HEK293 (cell line): ENCODE results near the gene MAN2B1.

Source experiments
- CTCF ChIA-PET: fragments of 350-600 bp; formaldehyde crosslinking; extraction: SDS; loops from one replicate; lab custom pipeline; 2021; ENCODE audit warnings: antibody characterized with exemption; lab: Yijun Ruan, JAX
- POLR2A ChIA-PET: fragments of 300-600 bp; formaldehyde crosslinking; extraction: SDS; loops from one replicate; lab custom pipeline; 2020; ENCODE audit warnings: antibody characterized with exemption, inconsistent platforms; lab: Yijun Ruan, JAX
- H3K27ac ChIP-seq: fragments of 200-500 bp; sonication (Bioruptor generic); 2 replicates; pipeline ENCODE4 v1.5.1; 2014; ENCODE audit warnings: low read depth, low read length, control low read depth, inconsistent platforms; ENCODE audit errors: extremely low read depth
- H3K36me3 ChIP-seq, 2 experiments: fragments of 200-500 bp in 1 of 2; sonication (Bioruptor generic) in 1 of 2; 1 replicate in 1 of 2; 2 replicates in 1 of 2; pipeline ENCODE4 v1.5.1; 2014 to 2017; ENCODE audit warnings: inconsistent platforms in 2 of 2, low read length in 2 of 2; ENCODE audit not compliant: control insufficient read depth in 2 of 2, insufficient read depth in 1 of 2
- H3K4me1 ChIP-seq: fragments of 200-500 bp; sonication (Bioruptor generic); 2 replicates; pipeline ENCODE4 v1.5.1; 2014; ENCODE audit warnings: mild to moderate bottlenecking, low read length, inconsistent platforms; ENCODE audit not compliant: control insufficient read depth, insufficient read depth
- H3K4me3 ChIP-seq: 2 replicates; pipeline ENCODE4 v1.5.1; 2011; ENCODE audit warnings: low read depth, mild to moderate bottlenecking, control low read depth, low read length, moderate library complexity
- H3K9me3 ChIP-seq: fragments of 200-500 bp; sonication (Bioruptor generic); 2 replicates; pipeline ENCODE4 v1.5.1; 2014; ENCODE audit warnings: low read depth, low read length, inconsistent platforms; ENCODE audit not compliant: control insufficient read depth, insufficient read depth
- GLI2 ChIP-seq: fragments of 450-650 bp; formaldehyde crosslinking; IDR thresholded peaks from 2 replicates; pipeline ENCODE4; 2017; ENCODE audit warnings: missing biosample characterization, missing genetic modification characterization, low read depth, borderline replicate concordance
- HOXD13 ChIP-seq: sonication (generic); formaldehyde crosslinking; IDR thresholded peaks from 2 replicates; pipeline ENCODE4 v1.8.0; 2022; ENCODE audit warnings: missing genetic modification reagents, borderline replicate concordance
- IKZF3 ChIP-seq: fragments of 450-650 bp; IDR thresholded peaks from 2 replicates; pipeline ENCODE4 v1.5.0; 2018; ENCODE audit warnings: missing biosample characterization, mild to moderate bottlenecking, missing genetic modification characterization, moderate library complexity
- KLF8 ChIP-seq: fragments of 450-650 bp; formaldehyde crosslinking; IDR thresholded peaks from 2 replicates; pipeline ENCODE4 v1.5.1; 2016; ENCODE audit warnings: missing biosample characterization, missing genetic modification characterization
- KLF9 ChIP-seq: fragments of 450-650 bp; formaldehyde crosslinking; IDR thresholded peaks from 2 replicates; pipeline ENCODE4 v1.5.1; 2016; ENCODE audit warnings: missing biosample characterization, missing genetic modification characterization, low read depth
- REPIN1 ChIP-seq: fragments of 450-650 bp; formaldehyde crosslinking; IDR thresholded peaks from 2 replicates; pipeline ENCODE4 v1.5.1; 2017; ENCODE audit warnings: missing biosample characterization, missing genetic modification characterization, low read depth
- SP2 ChIP-seq: fragments of 450-650 bp; formaldehyde crosslinking; IDR thresholded peaks from 2 replicates; pipeline ENCODE4 v1.5.1; 2016; ENCODE audit warnings: missing biosample characterization, missing genetic modification characterization
- SP3 ChIP-seq: fragments of 450-650 bp; formaldehyde crosslinking; IDR thresholded peaks from 2 replicates; pipeline ENCODE4 v1.5.1; 2016; ENCODE audit warnings: missing biosample characterization, missing genetic modification characterization
- ZNF146 ChIP-seq: fragments of 450-650 bp; formaldehyde crosslinking; IDR thresholded peaks from 2 replicates; pipeline ENCODE4 v1.5.1; 2016; ENCODE audit warnings: missing biosample characterization, missing genetic modification characterization
- ZNF16 ChIP-seq: fragments of 450-650 bp; formaldehyde crosslinking; IDR thresholded peaks from 2 replicates; pipeline ENCODE4 v1.5.1; 2016; ENCODE audit warnings: low read depth, missing biosample characterization, missing genetic modification characterization
- ZNF274 ChIP-seq, 2 experiments: fragments of 200-500 bp in 1 of 2; fragments of 450-650 bp in 1 of 2; sonication (Bioruptor generic) in 1 of 2; formaldehyde crosslinking in 1 of 2; IDR thresholded peaks; 2 replicates each; pipeline versions ENCODE4 v1.5.1 to v1.6.1; 2014 to 2016; ENCODE audit warnings: borderline replicate concordance in 1 of 2, inconsistent platforms in 1 of 2, low read length in 1 of 2, missing biosample characterization in 1 of 2, missing genetic modification characterization in 1 of 2
- ZNF585B ChIP-seq: fragments of 450-650 bp; formaldehyde crosslinking; IDR thresholded peaks from 2 replicates; pipeline ENCODE4 v1.5.1; 2016; ENCODE audit warnings: missing biosample characterization, missing genetic modification characterization
- ZNF626 ChIP-seq: fragments of 450-650 bp; sonication (Bioruptor Pico); formaldehyde crosslinking; IDR thresholded peaks from 2 replicates; pipeline ENCODE4 v1.5.1; 2018; ENCODE audit warnings: missing biosample characterization, missing genetic modification characterization, inconsistent platforms
- ZNF843 ChIP-seq: fragments of 450-650 bp; formaldehyde crosslinking; IDR thresholded peaks from 2 replicates; pipeline ENCODE4 v1.5.1; 2016; ENCODE audit warnings: missing biosample characterization, missing genetic modification characterization
- TF ChIP-seq, protein P1 (sequence below): fragments of 450-650 bp; formaldehyde crosslinking; IDR thresholded peaks from 2 replicates; pipeline ENCODE4 v1.5.0; 2017; ENCODE audit warnings: missing biosample characterization, missing genetic modification characterization, borderline replicate concordance
- TF ChIP-seq, protein P2 (sequence below): fragments of 450-650 bp; formaldehyde crosslinking; IDR thresholded peaks from 2 replicates; pipeline ENCODE4 v1.5.1; 2016; ENCODE audit warnings: missing biosample characterization, missing genetic modification characterization
- TF ChIP-seq, protein P3 (sequence below): fragments of 450-650 bp; formaldehyde crosslinking; IDR thresholded peaks from 2 replicates; pipeline ENCODE4 v1.5.1; 2016; ENCODE audit warnings: missing biosample characterization, missing genetic modification characterization
- TF ChIP-seq, protein P4 (sequence below): fragments of 450-650 bp; formaldehyde crosslinking; IDR thresholded peaks from 2 replicates; pipeline ENCODE4 v1.5.1; 2017; ENCODE audit warnings: missing biosample characterization, mild to moderate bottlenecking, missing genetic modification characterization, moderate library complexity
- TF ChIP-seq, protein P5 (sequence below): fragments of 450-650 bp; formaldehyde crosslinking; IDR thresholded peaks from 2 replicates; pipeline ENCODE4 v1.5.1; 2017; ENCODE audit warnings: missing biosample characterization, missing genetic modification characterization

Gene MAN2B1

DNA sequence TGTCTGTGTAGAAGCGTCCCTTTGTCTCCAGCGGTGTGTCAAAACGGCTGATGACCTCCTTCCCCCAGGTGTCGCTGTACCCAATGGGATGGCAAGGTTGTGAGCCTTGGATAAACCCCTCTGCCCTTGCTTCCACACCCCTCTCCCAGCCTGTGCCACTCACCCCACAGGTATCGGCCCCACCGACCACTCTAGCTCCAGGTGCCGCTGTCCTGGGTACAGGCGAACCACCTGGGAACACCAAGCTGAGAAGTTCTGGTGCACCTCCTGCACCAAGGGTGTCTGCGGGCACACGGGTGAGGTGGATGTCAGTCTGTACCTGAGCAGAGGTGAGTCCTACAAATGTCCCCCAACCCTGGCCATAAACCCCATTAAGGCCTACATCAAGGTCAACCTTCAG, 16.6 kb downstream of the MAN2B1 start:
- no peak for TF ChIP-seq REPIN1
- ChIA-PET POLR2A (interaction anchor here (0.6 to 1.1 kb wide), 3 partner anchors 10 to 155 kb away, joined by 3 to 8 read pairs (median 3); partner anchors contain the start of genes ZNF490 and ZNF791), CTCF (no interaction called here)
- Histone ChIP-seq H3K4me3 (no peak overlapping the region), H3K4me1 (no peaks in the 10 kb centered on the region), H3K36me3 (peaks cover 0 to 17% of the 10 kb centered on the region in 2 experiments; a peak in 2 of 3 replicates), H3K9me3 (no peaks in the 10 kb centered on the region), H3K27ac (no peak overlapping the region)

DNA sequence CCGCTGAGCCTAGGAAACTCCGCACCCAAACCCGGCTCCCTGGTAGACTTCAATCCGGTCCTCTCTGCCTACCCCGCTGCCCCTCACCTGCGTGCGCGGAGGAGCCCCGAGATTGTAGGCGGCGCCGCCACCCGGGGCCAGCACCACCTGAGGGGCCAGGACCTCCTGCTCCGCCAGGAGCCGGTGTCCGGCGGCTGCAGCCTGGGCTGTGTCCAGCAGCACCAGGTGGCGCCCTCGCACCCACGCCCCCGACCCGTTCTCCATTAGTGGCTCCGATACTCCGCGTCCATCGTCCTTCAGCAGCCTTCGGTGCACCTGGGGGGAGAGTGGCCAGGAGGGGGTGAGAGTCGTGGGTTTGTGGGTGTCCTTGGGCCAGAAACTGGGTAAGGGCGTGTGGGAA, 18.5 kb downstream of the MAN2B1 start:
- peaks cover 0 to 14% of the 10 kb centered on the region in 2 experiments; a peak in 1 of 3 replicates for H3K36me3 ChIP-seq
- TF ChIP-seq ZNF843 (tag by site-specific recombination) (no peak), GLI2 (no peak), IKZF3 (tag by site-specific recombination) (no peak), ZNF585B (tag by site-specific recombination) (no peak), HOXD13 (no peak), ZNF626 (tag by site-specific recombination) (no peak), ZNF16 (tag by site-specific recombination) (no peak), SP3 (tag by site-specific recombination) (no peak)
- TF ChIP-seq, protein P1, sequence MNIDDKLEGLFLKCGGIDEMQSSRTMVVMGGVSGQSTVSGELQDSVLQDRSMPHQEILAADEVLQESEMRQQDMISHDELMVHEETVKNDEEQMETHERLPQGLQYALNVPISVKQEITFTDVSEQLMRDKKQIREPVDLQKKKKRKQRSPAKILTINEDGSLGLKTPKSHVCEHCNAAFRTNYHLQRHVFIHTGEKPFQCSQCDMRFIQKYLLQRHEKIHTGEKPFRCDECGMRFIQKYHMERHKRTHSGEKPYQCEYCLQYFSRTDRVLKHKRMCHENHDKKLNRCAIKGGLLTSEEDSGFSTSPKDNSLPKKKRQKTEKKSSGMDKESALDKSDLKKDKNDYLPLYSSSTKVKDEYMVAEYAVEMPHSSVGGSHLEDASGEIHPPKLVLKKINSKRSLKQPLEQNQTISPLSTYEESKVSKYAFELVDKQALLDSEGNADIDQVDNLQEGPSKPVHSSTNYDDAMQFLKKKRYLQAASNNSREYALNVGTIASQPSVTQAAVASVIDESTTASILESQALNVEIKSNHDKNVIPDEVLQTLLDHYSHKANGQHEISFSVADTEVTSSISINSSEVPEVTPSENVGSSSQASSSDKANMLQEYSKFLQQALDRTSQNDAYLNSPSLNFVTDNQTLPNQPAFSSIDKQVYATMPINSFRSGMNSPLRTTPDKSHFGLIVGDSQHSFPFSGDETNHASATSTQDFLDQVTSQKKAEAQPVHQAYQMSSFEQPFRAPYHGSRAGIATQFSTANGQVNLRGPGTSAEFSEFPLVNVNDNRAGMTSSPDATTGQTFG: no peak
- TF ChIP-seq, protein P2, sequence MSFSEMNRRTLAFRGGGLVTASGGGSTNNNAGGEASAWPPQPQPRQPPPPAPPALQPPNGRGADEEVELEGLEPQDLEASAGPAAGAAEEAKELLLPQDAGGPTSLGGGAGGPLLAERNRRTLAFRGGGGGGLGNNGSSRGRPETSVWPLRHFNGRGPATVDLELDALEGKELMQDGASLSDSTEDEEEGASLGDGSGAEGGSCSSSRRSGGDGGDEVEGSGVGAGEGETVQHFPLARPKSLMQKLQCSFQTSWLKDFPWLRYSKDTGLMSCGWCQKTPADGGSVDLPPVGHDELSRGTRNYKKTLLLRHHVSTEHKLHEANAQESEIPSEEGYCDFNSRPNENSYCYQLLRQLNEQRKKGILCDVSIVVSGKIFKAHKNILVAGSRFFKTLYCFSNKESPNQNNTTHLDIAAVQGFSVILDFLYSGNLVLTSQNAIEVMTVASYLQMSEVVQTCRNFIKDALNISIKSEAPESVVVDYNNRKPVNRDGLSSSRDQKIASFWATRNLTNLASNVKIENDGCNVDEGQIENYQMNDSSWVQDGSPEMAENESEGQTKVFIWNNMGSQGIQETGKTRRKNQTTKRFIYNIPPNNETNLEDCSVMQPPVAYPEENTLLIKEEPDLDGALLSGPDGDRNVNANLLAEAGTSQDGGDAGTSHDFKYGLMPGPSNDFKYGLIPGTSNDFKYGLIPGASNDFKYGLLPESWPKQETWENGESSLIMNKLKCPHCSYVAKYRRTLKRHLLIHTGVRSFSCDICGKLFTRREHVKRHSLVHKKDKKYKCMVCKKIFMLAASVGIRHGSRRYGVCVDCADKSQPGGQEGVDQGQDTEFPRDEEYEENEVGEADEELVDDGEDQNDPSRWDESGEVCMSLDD (tag by site-specific recombination): no peak
- TF ChIP-seq, all 188 proteins: peak for 0
- no peaks in the 10 kb centered on the region for H3K4me1 ChIP-seq
- no peaks in the 10 kb centered on the region for H3K9me3 ChIP-seq
- no peak overlapping the region for H3K27ac ChIP-seq
- H3K4me3 ChIP-seq: no peak overlapping the region
- CTCF ChIA-PET: no interaction called here
- POLR2A ChIA-PET: interaction anchor here (0.6 to 1.4 kb wide), 2 partner anchors 11 to 79 kb away, joined by 3 to 4 read pairs; no protein-coding TSS in a partner anchor

DNA sequence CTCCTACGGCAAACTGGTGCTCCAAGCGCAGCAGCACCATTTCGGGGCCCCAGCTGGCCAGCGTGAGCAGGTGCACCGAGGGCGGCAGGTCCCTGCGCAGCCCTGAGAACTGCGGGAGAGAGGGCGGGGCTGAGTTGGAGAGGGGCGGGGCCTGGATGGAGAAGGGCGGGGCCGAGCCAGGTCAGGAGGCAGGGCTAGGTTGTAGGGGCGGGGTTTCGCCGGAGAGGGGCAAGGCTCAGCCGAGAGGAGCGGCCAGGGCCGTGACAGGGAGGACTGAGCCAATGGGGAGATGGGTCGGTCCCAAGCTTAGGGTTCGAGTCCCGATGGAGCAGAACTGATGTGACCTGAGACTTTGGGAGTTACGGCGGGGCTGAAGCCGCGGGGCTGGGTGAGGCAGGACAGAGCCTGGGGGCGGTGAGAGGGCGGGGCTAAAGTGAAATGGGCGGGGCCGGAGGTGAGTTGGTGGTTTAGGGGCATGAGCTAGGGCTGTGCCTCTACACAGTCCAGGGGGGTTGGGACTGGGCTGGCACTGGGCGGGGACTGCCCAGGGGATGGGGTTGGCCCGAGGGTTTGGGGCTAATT, 19.0 kb downstream of the MAN2B1 start:
- H3K9me3 ChIP-seq: no peaks in the 10 kb centered on the region
- H3K36me3 ChIP-seq: peaks cover 0 to 14% of the 10 kb centered on the region in 2 experiments; a peak in 1 of 3 replicates
- H3K4me1 ChIP-seq: no peaks in the 10 kb centered on the region
- no peak overlapping the region for H3K27ac ChIP-seq
- ChIA-PET CTCF (no interaction called here), POLR2A (interaction anchor here (0.6 to 1.4 kb wide), 2 partner anchors 11 to 79 kb away, joined by 3 to 4 read pairs; no protein-coding TSS in a partner anchor)
- TF ChIP-seq ZNF146 (tag by site-specific recombination) (no peak), ZNF274 (IDR thresholded peaks at IDR 0.05; ENCODE audit: low read length) (no peak), ZNF274 (tag by site-specific recombination; IDR thresholded peaks at IDR 0.05; ENCODE audit: borderline replicate concordance) (no peak), SP3 (tag by site-specific recombination) (peak; percentile 34; the same call in 1 of the 2 replicates), ZNF585B (tag by site-specific recombination) (no peak), KLF9 (tag by site-specific recombination) (0 out of 2 replicates have a peak, but pooled peaks have one; percentile 41), KLF8 (peak; percentile 60; the same call in 1 of the 2 replicates), SP2 (tag by site-specific recombination) (peak; percentile 39; the same call in 1 of the 2 replicates)
- TF ChIP-seq, protein P3, sequence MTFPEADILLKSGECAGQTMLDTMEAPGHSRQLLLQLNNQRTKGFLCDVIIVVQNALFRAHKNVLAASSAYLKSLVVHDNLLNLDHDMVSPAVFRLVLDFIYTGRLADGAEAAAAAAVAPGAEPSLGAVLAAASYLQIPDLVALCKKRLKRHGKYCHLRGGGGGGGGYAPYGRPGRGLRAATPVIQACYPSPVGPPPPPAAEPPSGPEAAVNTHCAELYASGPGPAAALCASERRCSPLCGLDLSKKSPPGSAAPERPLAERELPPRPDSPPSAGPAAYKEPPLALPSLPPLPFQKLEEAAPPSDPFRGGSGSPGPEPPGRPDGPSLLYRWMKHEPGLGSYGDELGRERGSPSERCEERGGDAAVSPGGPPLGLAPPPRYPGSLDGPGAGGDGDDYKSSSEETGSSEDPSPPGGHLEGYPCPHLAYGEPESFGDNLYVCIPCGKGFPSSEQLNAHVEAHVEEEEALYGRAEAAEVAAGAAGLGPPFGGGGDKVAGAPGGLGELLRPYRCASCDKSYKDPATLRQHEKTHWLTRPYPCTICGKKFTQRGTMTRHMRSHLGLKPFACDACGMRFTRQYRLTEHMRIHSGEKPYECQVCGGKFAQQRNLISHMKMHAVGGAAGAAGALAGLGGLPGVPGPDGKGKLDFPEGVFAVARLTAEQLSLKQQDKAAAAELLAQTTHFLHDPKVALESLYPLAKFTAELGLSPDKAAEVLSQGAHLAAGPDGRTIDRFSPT (tag by site-specific recombination): no peak
- TF ChIP-seq, protein P4, sequence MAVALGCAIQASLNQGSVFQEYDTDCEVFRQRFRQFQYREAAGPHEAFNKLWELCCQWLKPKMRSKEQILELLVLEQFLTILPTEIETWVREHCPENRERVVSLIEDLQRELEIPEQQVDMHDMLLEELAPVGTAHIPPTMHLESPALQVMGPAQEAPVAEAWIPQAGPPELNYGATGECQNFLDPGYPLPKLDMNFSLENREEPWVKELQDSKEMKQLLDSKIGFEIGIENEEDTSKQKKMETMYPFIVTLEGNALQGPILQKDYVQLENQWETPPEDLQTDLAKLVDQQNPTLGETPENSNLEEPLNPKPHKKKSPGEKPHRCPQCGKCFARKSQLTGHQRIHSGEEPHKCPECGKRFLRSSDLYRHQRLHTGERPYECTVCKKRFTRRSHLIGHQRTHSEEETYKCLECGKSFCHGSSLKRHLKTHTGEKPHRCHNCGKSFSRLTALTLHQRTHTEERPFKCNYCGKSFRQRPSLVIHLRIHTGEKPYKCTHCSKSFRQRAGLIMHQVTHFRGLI: peak; percentile 57; the same call in 1 of the 2 replicates
- TF ChIP-seq, protein P5, sequence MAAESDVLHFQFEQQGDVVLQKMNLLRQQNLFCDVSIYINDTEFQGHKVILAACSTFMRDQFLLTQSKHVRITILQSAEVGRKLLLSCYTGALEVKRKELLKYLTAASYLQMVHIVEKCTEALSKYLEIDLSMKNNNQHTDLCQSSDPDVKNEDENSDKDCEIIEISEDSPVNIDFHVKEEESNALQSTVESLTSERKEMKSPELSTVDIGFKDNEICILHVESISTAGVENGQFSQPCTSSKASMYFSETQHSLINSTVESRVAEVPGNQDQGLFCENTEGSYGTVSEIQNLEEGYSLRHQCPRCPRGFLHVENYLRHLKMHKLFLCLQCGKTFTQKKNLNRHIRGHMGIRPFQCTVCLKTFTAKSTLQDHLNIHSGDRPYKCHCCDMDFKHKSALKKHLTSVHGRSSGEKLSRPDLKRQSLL (tag by site-specific recombination): no peak
- H3K4me3 ChIP-seq: no peak overlapping the region
